ENCODE results near the gene WDFY4.

GRCh38 chr10:48778193-48778857 lies 93.7 kb downstream of the WDFY4 start:
- TF ChIP-seq CTCF (IDR thresholded peaks at IDR 0.05) (no peak), REST (IDR thresholded peaks at IDR 0.05; ENCODE audit: insufficient read depth in 1 of 2, low read depth in 2 of 2, low read length in 1 of 2) (no peak), TCF7L2 (IDR thresholded peaks at IDR 0.05; ENCODE audit: low read depth, low read length) (no peak), POLR2AphosphoS5 (IDR thresholded peaks at IDR 0.05; ENCODE audit: low read depth, low read length) (no peak), SIN3A (IDR thresholded peaks at IDR 0.05; ENCODE audit: borderline replicate concordance, insufficient read depth, low read depth, low read length) (no peak)
